Muscle layer of colon (tissue), 2 donors: ENCODE measurements around the gene SH3RF2.

ENCODE experiments used
- H3K27ac ChIP-seq: one replicate; pipeline ENCODE4 v1.7.0; 2013; ENCODE audit warnings: low read depth, mild to moderate bottlenecking, low read length, moderate library complexity
- H3K27me3 ChIP-seq, 2 donors: one replicate each; pipeline ENCODE4 v1.7.0; 2013; ENCODE audit warnings: low read length in 2 of 2, mild to moderate bottlenecking in 2 of 2; ENCODE audit not compliant: insufficient read depth in 2 of 2, control insufficient read depth in 1 of 2
- H3K36me3 ChIP-seq: one replicate; pipeline ENCODE4 v1.7.0; 2013; ENCODE audit warnings: mild to moderate bottlenecking, low read length; ENCODE audit not compliant: insufficient read depth
- H3K4me1 ChIP-seq: one replicate; pipeline ENCODE4 v1.7.0; 2013; ENCODE audit warnings: mild to moderate bottlenecking, low read length; ENCODE audit not compliant: insufficient read depth
- H3K4me3 ChIP-seq, 2 donors: one replicate each; pipeline ENCODE4 v1.7.0; 2013; ENCODE audit warnings: low read length in 2 of 2, low read depth in 1 of 2, mild to moderate bottlenecking in 1 of 2, moderate library complexity in 1 of 2
- H3K9ac ChIP-seq: one replicate; pipeline ENCODE4 v1.7.0; 2013; ENCODE audit warnings: low read length
- H3K9me3 ChIP-seq: one replicate; pipeline ENCODE4 v1.7.0; 2013; ENCODE audit warnings: mild to moderate bottlenecking, low read length
- donor health status: abdominal sarcoma.
- donor health status: Adenocarcinoma of cecum.

SH3RF2 gene

GRCh38 chr5:146073239-146073900, 137.0 kb downstream of the SH3RF2 start:
- Histone ChIP-seq H3K36me3 (no peaks in the 10 kb centered on the region), H3K9me3 (no peaks in the 10 kb centered on the region), H3K27ac (no peak overlapping the region), H3K4me1 (no peaks in the 10 kb centered on the region), H3K27me3 (no peaks in the 10 kb centered on the region), H3K9ac (no peak overlapping the region), H3K4me3 (no peak overlapping the region)

GRCh38 chr5:146076028-146076427, 139.7 kb downstream of the SH3RF2 start:
- no peaks in the 10 kb centered on the region for H3K36me3 ChIP-seq
- no peak overlapping the region for H3K9ac ChIP-seq
- H3K4me3 ChIP-seq = no peak overlapping the region
- H3K27me3 ChIP-seq = no peaks in the 10 kb centered on the region
- no peaks in the 10 kb centered on the region for H3K4me1 ChIP-seq
- no peak overlapping the region for H3K27ac ChIP-seq
- no peaks in the 10 kb centered on the region for H3K9me3 ChIP-seq

- Histone ChIP-seq H3K27ac (no peak overlapping the region), H3K9me3 (no peaks in the 10 kb centered on the region), H3K36me3 (no peaks in the 10 kb centered on the region), H3K9ac (no peak overlapping the region), H3K4me1 (no peaks in the 10 kb centered on the region), H3K4me3 (no peak overlapping the region), H3K27me3 (no peaks in the 10 kb centered on the region)
Observed at GRCh38 chr5:146076455-146076854, 140.1 kb downstream of the SH3RF2 start.

GRCh38 chr5:146078566-146078965, 142.2 kb downstream of the SH3RF2 start:
- Histone ChIP-seq H3K27ac (no peak overlapping the region), H3K36me3 (no peaks in the 10 kb centered on the region), H3K9me3 (no peaks in the 10 kb centered on the region), H3K9ac (no peak overlapping the region), H3K4me3 (no peak overlapping the region), H3K4me1 (no peaks in the 10 kb centered on the region), H3K27me3 (no peaks in the 10 kb centered on the region)

GRCh38 chr5:146079695-146080373, 143.5 kb downstream of the SH3RF2 start:
- Histone ChIP-seq H3K27ac (no peak overlapping the region), H3K9ac (no peak overlapping the region), H3K27me3 (no peaks in the 10 kb centered on the region), H3K4me3 (no peak overlapping the region), H3K36me3 (no peaks in the 10 kb centered on the region), H3K4me1 (no peaks in the 10 kb centered on the region), H3K9me3 (no peaks in the 10 kb centered on the region)

- no peaks in the 10 kb centered on the region for H3K4me1 ChIP-seq
- H3K9me3 ChIP-seq = no peaks in the 10 kb centered on the region
- no peak overlapping the region for H3K27ac ChIP-seq
- no peak overlapping the region for H3K9ac ChIP-seq
- no peaks in the 10 kb centered on the region for H3K27me3 ChIP-seq
- H3K4me3 ChIP-seq = no peak overlapping the region
- H3K36me3 ChIP-seq = no peaks in the 10 kb centered on the region
Observed at GRCh38 chr5:146081556-146081955, 145.2 kb downstream of the SH3RF2 start.

GRCh38 chr5:146082798-146083197, 146.4 kb downstream of the SH3RF2 start:
- Histone ChIP-seq H3K4me3 (no peak overlapping the region), H3K36me3 (no peaks in the 10 kb centered on the region), H3K27me3 (no peaks in the 10 kb centered on the region), H3K4me1 (no peaks in the 10 kb centered on the region), H3K9ac (no peak overlapping the region), H3K9me3 (no peaks in the 10 kb centered on the region), H3K27ac (no peak overlapping the region)

GRCh38 chr5:146084376-146084775, 148.0 kb downstream of the SH3RF2 start:
- H3K27ac ChIP-seq = no peak overlapping the region
- H3K27me3 ChIP-seq = no peaks in the 10 kb centered on the region
- no peaks in the 10 kb centered on the region for H3K9me3 ChIP-seq
- no peak overlapping the region for H3K9ac ChIP-seq
- H3K4me1 ChIP-seq = no peaks in the 10 kb centered on the region
- no peak overlapping the region for H3K4me3 ChIP-seq
- no peaks in the 10 kb centered on the region for H3K36me3 ChIP-seq

GRCh38 chr5:146088098-146088497, 151.7 kb downstream of the SH3RF2 start:
- Histone ChIP-seq H3K36me3 (no peaks in the 10 kb centered on the region), H3K4me1 (no peaks in the 10 kb centered on the region), H3K9ac (no peak overlapping the region), H3K4me3 (no peak overlapping the region), H3K27ac (no peak overlapping the region), H3K9me3 (no peaks in the 10 kb centered on the region), H3K27me3 (no peaks in the 10 kb centered on the region)

GRCh38 chr5:146089287-146089686, 152.9 kb downstream of the SH3RF2 start:
- H3K9me3 ChIP-seq = no peaks in the 10 kb centered on the region
- no peaks in the 10 kb centered on the region for H3K27me3 ChIP-seq
- H3K27ac ChIP-seq = no peak overlapping the region
- no peaks in the 10 kb centered on the region for H3K4me1 ChIP-seq
- H3K4me3 ChIP-seq = no peak overlapping the region
- H3K9ac ChIP-seq = no peak overlapping the region
- H3K36me3 ChIP-seq = no peaks in the 10 kb centered on the region

- Histone ChIP-seq H3K4me1 (no peaks in the 10 kb centered on the region), H3K9ac (no peak overlapping the region), H3K27me3 (no peaks in the 10 kb centered on the region), H3K9me3 (no peaks in the 10 kb centered on the region), H3K36me3 (no peaks in the 10 kb centered on the region), H3K4me3 (no peak overlapping the region), H3K27ac (no peak overlapping the region)
Observed at GRCh38 chr5:146091881-146092280, 155.5 kb downstream of the SH3RF2 start.

GRCh38 chr5:146098047-146098446, 161.7 kb downstream of the SH3RF2 start:
- Histone ChIP-seq H3K36me3 (no peaks in the 10 kb centered on the region), H3K27ac (no peak overlapping the region), H3K4me3 (no peak overlapping the region), H3K9ac (no peak overlapping the region), H3K9me3 (no peaks in the 10 kb centered on the region), H3K27me3 (no peaks in the 10 kb centered on the region), H3K4me1 (no peaks in the 10 kb centered on the region)
